Measurements from ENCODE around the gene CRISP3. TPM values are rescaled to one million over a fixed set of nuclear protein-coding genes. Genes with fewer than 3 reads are reported as not detected.

The CRISP3 gene
- total and polyA plus RNA-seq, 2 of the 8 experiments (the other 6 are each of a cell fraction or from before 2014, with no cell fraction given), result not detected

DNA sequence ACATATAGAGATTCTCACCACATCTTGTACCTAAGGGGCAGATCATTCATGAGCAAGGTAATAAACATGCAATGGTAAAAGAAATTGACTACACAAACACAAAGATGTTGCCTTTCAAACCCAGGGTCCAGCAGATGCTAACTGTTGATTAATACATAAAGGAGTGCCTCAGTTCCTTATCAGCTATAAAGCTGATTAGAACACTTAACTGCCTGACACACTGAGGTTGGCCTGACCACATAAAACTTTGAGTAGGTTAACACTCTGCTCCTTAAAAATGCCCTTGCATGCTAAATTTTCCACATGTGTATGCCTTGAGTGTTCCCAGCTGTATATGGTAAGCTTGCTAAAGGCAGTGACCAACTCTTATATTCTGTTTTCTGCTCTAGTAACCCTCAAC lies 45.7 kb downstream of the CRISP3 start:
- no peak overlapping the region for H4K8ac ChIP-seq (ENCODE audit: extremely low read depth, insufficient read depth, low read length)
- H3K9me3 ChIP-seq (ENCODE audit: insufficient read depth in 2 of 2, low read depth in 1 of 2, low read length in 1 of 2), result no peaks in the 10 kb centered on the region; a peak in 2 of 4 replicates
- H3K14ac ChIP-seq (ENCODE audit: insufficient read length), result no peak overlapping the region
- no peaks in the 10 kb centered on the region for H4K20me1 ChIP-seq (replicated peaks in 1 of 2; ENCODE audit: control insufficient read depth in 1 of 2, insufficient read depth in 2 of 2, low read length in 2 of 2)
- H2BK20ac ChIP-seq (ENCODE audit: low read length), result no peak overlapping the region
- no peak overlapping the region for H2AFZ ChIP-seq (ENCODE audit: low read length)
- H3K4ac ChIP-seq (replicated peaks; ENCODE audit: insufficient read length, low read depth, low read length), result no peak overlapping the region
- no peaks in the 10 kb centered on the region for H3K4me1 ChIP-seq (replicated peaks in 1 of 4; ENCODE audit: control insufficient read depth in 3 of 4, insufficient read depth in 4 of 4, low read length in 3 of 4)
- FAIRE-seq (no peak), DNase-seq (ENCODE audit: low read depth in 1 of 2, low spot score in 2 of 2) (no peak)
- no peak overlapping the region for H4K5ac ChIP-seq (ENCODE audit: insufficient read length, low read depth, low read length)
- no peak overlapping the region for H3K4me3 ChIP-seq (ENCODE audit: extremely low read depth in 1 of 4, insufficient read depth in 2 of 4, low read depth in 3 of 4, low read length in 4 of 4)
- H3K18ac ChIP-seq (ENCODE audit: extremely low read depth, low read length), result no peak overlapping the region
- no peak overlapping the region for H3K4me2 ChIP-seq (ENCODE audit: insufficient read depth in 1 of 2, low read depth in 2 of 2, low read length in 2 of 2)
- ChIA-PET CTCF (ENCODE audit: partially characterized antibody) (interaction anchor here (0.5 to 0.8 kb wide), 3 partner anchors 166 to 787 kb away, joined by 3 read pairs; no protein-coding TSS in a partner anchor), POLR2A (ENCODE audit: partially characterized antibody) (no interaction called here)
- H3K56ac ChIP-seq (replicated peaks; ENCODE audit: insufficient read length, low read depth, low read length), result no peak overlapping the region
- H3K36me3 ChIP-seq (ENCODE audit: control insufficient read depth in 2 of 4, insufficient read depth in 4 of 4, low read length in 3 of 4), result no peaks in the 10 kb centered on the region
- no peaks in the 10 kb centered on the region for H3K23me2 ChIP-seq (ENCODE audit: low read depth, low read length)
- no peaks in the 10 kb centered on the region for H3K79me1 ChIP-seq (ENCODE audit: low read depth, low read length)
- no peak overlapping the region for H3K23ac ChIP-seq (ENCODE audit: insufficient read length)
- H4K91ac ChIP-seq (replicated peaks; ENCODE audit: insufficient read length, low read length), result no peak overlapping the region
- H3K79me2 ChIP-seq (ENCODE audit: control insufficient read depth in 1 of 2, insufficient read depth in 2 of 2, low read length in 2 of 2), result no peaks in the 10 kb centered on the region
- no peak overlapping the region for H3K9ac ChIP-seq (replicated peaks in 1 of 4; ENCODE audit: extremely low read depth in 1 of 4, low read depth in 3 of 4, low read length in 3 of 4)
- no peaks in the 10 kb centered on the region for H3K27me3 ChIP-seq (replicated peaks in 1 of 4; ENCODE audit: control insufficient read depth in 3 of 4, extremely low read depth in 1 of 4, insufficient read depth in 3 of 4, low read length in 3 of 4)
- H2BK15ac ChIP-seq (ENCODE audit: low read length), result no peak overlapping the region
- H2BK120ac ChIP-seq (replicated peaks; ENCODE audit: low read depth, low read length), result no peak overlapping the region
- no peak overlapping the region for H2BK5ac ChIP-seq (ENCODE audit: low read depth, low read length)
- H3K27ac ChIP-seq (ENCODE audit: low read depth, low read length), result no peak overlapping the region
- H2BK12ac ChIP-seq (ENCODE audit: low read depth, low read length), result no peak overlapping the region
- H2AK5ac ChIP-seq (ENCODE audit: low read depth, low read length), result no peak overlapping the region
- TF ChIP-seq RNF2 (IDR thresholded peaks at IDR 0.05; ENCODE audit: borderline replicate concordance, low read depth, low read length, missing control alignments, poor library complexity, severe bottlenecking) (no peak), FOSL1 (IDR thresholded peaks at IDR 0.05; ENCODE audit: insufficient read depth, low read depth, low read length) (no peak), BACH1 (IDR thresholded peaks at IDR 0.05; ENCODE audit: low read length) (no peak), RFX5 (IDR thresholded peaks at IDR 0.05; ENCODE audit: borderline replicate concordance, low read depth, low read length) (no peak), CEBPB (IDR thresholded peaks at IDR 0.05; ENCODE audit: low read depth, low read length) (no peak), E2F6 (IDR thresholded peaks at IDR 0.05) (no peak), HDAC6 (IDR thresholded peaks at IDR 0.05; ENCODE audit: low read depth, low read length) (no peak), SP4 (IDR thresholded peaks at IDR 0.05; ENCODE audit: low read length) (no peak)

Data from H1 (cell line).